ENCODE results near the gene TRMT10C.
"Not testable (repeated sequence)": the region's sequence is repeated elsewhere in the genome, so short reads cannot be mapped to it uniquely, and the experiment has no call there.

Gene TRMT10C

DNA sequence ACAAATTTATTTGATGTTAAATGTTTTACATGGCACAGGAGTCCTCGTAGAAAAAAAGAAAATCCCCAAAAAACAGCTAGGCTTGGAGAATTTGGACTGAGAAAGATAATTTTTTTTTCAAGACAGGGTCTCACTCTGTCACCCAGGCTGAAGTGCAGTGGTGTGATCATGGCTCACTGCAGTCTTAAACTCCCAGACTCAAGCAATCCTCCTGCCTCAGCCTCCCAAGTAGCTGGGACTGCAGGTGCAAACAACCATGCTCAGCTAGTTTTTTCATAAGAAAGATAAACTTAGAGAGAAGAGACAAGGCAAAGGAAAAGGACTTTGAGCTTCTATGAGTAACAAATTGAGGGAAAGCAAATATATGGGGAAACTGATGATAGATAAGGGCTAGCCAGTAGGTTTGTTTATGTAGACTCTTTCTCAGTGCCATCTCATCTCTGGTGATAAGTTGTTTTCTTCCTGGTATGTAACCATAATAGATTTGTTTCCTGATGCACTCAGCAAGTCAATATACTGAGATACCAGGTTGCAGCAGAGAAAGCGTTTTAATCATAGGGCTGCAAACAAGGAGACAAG is 13.1 kb upstream of the TRMT10C start:
- in situ Hi-C loops (cut with HindIII; ENCODE audit: low sequenced_read_pairs) = no loop called here

DNA sequence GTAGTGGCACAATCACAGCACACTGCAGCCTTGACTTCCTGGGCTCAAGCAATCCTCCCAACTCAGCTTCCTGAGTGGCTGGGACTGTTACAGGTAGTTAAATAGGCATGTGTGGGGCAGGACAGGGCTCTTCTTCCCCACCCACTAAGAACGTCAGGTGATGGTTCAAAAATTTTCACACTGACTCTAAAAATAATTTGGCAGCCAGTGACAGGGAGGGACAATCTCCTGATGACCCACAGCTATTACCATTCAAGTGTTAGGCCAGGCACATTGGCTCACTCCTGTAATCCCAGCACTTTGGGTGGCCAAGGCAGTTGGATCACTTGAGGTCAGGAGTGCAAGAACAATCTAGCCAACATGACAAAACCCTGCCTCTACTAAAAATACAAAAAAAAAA is 12.2 kb upstream of the TRMT10C start:
- in situ Hi-C loops (cut with HindIII; ENCODE audit: low sequenced_read_pairs) = no loop called here

DNA sequence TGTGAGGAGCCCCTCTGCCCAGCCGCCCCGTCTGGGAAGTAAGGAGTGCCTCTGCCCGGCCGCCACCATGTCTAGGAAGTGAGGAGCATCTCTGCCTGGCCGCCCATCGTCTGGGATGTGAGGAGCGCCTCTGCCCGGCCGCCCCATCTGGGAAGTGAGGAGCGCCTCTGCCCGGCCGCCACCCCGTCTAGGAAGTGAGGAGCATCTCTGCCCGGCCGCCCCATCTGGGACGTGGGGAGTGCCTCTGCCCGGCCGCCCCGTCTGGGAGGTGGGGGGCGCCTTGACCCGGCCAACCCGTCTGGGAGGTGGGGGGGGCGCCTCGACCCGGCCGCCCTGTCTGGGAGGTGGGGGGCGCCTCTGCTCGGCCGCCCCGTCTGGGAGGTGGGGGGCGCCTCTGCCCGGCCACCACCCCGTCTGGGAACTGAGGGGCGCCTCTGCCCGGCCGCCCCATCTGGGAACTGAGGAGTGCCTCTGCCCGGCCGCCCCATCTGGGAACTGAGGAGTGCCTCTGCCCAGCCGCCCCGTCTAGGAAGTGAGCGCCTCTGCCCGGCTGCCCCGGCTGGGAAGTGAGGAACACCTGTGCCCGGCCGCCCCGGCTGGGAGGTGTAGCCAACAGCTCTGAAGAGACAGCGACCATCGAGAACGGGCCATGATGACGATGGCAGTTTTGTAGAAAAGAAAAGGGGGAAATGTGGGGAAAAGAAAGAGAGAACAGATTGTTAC is 10.1 kb upstream of the TRMT10C start:
- in situ Hi-C loops (cut with HindIII; ENCODE audit: low sequenced_read_pairs) = not testable (repeated sequence)

DNA sequence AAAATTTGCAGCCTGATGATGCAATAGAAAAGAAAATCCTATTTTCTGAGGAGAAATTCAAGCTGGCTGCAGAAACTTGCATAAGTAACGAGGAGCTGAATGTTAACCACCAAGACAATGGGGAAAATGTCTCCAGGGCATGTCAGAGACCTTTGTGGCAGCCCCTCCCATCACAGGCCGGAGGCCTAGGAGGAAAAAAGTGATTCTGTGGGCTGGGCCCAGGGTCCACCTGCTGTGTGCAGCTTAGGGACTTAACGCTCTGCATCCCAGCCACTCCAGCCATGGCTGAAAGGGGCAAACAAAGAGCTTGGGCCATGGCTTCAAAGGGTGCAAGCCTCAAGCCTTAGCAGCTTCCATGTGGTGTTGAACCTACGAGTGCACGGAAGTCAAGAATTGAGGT is 8.3 kb upstream of the TRMT10C start:
- in situ Hi-C loops (cut with HindIII; ENCODE audit: low sequenced_read_pairs) = not testable (repeated sequence)

GRCh38 chr3:101556064-101556463 is 5.6 kb upstream of the TRMT10C start:
- in situ Hi-C loops (cut with HindIII; ENCODE audit: low sequenced_read_pairs) = no loop called here

GRCh38 chr3:101567528-101568317 is 6.1 kb downstream of the TRMT10C start:
- in situ Hi-C loops (cut with HindIII; ENCODE audit: low sequenced_read_pairs) = no loop called here

DNA sequence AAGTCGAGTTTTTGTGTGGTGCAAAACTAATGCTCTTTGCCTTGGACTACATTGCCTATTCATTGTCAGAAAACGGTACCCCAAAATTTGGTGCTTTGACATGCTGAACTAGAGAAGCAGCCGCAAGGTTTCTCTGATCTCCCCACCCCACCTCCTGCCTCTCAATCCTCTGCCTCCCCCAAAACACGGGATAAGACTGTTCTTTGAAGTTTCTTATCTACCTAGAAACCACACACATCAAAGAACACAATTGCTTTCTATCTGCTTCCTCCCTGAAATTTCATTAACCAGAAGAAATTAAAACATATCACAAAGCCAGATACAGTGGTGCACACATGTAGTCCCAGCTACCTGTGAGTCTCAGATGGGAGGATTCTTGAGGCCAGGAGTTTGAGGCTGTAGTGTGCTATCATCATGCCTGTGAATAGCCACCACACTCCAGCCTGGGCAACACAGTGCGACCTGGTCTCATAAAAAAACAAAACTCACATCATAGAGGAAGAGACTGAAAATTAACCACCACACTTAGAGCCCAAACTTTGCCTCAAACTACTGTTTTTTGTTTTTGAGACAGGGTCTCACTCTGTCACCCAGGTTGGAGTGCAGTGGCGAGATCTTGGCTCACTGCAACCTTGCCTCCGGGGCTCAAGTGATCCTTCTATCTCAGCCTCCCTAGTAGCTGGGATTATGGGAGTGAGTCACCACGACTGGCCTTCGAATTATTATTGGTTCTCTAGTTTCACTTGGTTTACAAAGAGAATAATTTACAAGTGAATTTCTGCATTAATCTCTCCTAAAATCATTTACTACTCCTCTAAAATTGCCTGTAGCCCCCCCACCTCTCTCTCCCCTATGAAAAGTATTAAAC is 9.6 kb downstream of the TRMT10C start:
- in situ Hi-C loops (cut with HindIII; ENCODE audit: low sequenced_read_pairs) = no loop called here

DNA sequence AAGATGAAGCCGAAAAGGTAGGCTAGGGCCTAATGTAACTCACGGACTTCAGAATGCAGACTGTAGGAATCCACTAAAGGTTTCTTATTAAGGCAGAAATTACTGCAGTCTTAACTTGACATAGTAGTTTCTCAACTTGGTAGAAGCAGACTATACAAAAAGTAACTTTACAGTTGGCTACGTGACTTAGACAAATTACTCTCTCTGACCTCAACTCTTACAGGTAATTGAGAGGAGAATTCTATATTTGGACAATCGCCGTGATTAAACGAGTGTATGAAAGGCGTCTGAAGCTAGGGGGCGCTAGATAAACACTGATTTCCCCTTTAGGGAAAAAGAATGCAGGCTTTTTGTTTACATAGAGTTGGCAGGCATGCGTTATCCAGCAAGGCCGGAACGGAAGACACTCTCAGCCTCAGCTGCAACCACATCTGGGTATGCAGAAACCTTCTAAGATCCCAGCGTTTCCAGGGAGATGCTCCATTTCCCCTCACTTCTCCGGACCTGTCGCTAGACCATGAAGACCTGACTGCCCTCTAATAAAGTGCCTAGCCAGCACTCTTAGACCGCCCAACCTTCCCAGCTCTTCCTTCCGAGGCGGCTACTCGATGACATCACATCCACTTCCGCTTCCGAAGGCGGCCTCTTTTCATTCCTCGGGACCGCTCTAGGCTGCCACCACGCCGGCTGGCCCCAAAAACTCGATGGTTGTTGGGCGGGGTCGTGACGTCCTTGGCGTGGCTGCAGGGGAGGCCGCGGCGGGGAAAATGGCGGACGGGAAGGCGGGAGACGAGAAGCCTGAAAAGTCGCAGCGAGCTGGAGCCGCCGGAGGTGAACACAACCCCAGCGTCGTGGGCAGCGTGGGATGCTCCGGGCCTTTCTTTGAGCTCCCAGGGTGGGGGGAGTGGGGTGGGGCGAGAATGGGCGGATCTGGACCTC is 12.1 kb downstream of the TRMT10C start, which contains the start of gene PCNP:
Gene PCNP (plus strand): TSS at position 732 of the 939 bp plus-strand sequence. CDS start 36 bp downstream, at position 768.
- in situ Hi-C loops (cut with HindIII; ENCODE audit: low sequenced_read_pairs) = no loop called here

DNA sequence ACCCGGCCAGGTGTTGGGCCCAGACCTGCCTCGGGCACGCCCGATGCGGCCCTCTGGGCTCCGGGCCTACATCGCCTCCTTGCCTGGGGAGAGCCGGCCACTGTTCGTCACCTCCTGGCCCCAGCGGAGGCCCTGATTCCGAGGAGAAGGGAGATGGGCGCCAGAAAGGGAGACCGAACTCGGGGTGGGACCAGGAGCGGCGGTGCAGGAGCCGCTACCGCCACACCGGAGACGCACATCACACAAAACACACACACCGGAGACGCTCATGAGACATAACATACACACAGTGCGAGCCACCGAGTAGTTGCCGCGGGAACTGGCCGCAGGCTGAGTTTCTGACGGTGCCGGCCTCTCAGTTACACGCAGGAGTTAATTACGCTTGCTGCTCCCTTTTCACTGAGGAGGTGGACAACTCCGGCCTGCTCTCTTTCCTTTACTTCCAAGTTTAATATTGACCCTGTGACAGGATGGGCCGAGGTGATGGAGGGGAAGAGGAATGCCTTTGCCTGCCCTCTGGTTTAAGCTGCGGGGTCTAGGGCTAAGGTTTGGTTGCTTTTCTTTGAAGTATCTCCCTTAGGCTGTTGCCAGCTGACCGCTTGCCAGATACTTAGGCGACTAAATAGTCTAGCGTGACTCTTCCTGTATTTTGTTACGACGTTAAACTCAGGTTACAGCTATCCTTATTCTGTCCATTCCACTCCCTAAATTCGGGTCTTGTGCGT is 12.9 kb downstream of the TRMT10C start:
- in situ Hi-C loops (cut with HindIII; ENCODE audit: low sequenced_read_pairs) = no loop called here

DNA sequence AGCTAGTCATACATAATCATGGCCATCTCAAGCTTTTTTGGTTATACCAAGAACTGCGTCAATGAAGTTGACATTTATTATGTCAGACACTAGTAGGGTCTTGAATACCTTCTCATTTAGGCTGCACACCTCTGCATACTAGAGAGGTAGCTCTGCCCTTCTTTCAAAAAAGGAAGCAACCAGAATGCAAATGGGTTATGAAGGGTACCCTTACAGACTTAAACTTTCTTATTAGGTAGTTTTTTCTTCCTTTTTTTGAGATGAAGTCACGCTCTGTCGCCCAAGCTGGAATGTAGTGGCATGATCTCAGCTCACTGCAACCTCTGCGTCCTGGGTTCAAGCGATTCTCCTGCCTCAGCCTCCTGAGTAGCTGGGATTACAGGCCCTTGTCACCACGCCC is 15.6 kb downstream of the TRMT10C start:
- in situ Hi-C loops (cut with HindIII; ENCODE audit: low sequenced_read_pairs) = no loop called here

DNA sequence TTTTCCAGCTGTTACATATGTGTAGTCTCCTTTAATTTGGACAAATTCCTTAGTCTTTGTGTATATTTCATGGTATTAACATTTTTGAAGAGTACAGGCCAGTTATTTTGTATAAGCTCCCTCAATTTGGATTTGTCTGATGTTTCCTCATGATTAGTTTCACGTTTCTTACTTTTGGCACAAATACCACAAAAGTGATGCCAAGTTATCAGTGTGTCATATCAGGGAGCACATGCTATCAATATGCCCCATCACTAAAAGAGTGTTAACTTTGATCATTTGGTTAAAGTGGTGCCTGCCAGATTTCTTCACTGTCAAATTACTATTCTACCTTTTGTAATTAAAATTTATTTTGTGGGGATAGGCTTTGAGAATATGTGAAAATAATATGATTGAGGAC is 26.9 kb downstream of the TRMT10C start:
- in situ Hi-C loops (cut with HindIII; ENCODE audit: low sequenced_read_pairs) = no loop called here

GRCh38 chr3:101591071-101591470 is 29.4 kb downstream of the TRMT10C start:
- in situ Hi-C loops (cut with HindIII; ENCODE audit: low sequenced_read_pairs) = no loop called here

GRCh38 chr3:101602731-101603130 is 41.1 kb downstream of the TRMT10C start:
- in situ Hi-C loops (cut with HindIII; ENCODE audit: low sequenced_read_pairs) = no loop called here

DNA sequence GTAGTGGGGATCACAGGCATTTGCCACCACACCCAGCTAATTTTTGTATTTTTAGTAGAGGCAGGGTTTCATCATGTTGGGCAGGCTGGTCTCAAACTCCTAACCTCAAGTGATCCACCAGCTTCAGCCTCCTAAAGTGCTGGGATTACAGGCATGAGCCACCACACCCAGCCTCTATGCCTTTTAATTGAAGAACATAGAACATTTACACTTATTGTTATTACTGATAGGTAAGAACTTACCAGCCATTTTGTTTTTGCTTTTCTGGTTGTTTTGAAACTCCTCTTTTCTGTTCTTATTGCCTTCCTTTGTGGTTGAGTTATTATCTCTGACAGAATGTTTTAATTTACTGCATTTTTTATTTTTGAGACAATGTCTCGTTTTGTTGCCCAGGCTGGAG is 41.5 kb downstream of the TRMT10C start:
- in situ Hi-C loops (cut with HindIII; ENCODE audit: low sequenced_read_pairs) = no loop called here

DNA sequence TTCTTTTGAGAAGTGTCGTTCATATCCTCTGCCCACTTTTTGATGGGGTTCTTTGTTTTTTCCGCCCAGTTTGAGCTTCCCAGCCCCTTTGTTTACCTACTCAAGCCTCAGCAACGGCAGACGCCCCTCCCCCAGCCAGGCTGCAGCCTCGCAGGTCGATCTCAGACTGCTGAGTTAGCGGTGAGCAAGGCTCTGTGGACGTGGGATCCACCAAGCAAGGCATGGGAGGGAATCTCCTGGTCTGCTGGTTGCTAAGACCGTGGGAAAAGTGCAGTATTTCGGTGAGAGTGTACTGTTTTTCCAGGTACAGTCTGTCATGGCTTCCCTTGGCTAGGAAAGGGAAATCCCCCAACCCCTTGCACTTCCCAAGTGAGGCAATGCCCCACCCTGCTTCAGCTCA is 43.7 kb downstream of the TRMT10C start:
- in situ Hi-C loops (cut with HindIII; ENCODE audit: low sequenced_read_pairs) = not testable (repeated sequence)

GRCh38 chr3:101611023-101611422 is 49.4 kb downstream of the TRMT10C start:
- in situ Hi-C loops (cut with HindIII; ENCODE audit: low sequenced_read_pairs) = no loop called here

DNA sequence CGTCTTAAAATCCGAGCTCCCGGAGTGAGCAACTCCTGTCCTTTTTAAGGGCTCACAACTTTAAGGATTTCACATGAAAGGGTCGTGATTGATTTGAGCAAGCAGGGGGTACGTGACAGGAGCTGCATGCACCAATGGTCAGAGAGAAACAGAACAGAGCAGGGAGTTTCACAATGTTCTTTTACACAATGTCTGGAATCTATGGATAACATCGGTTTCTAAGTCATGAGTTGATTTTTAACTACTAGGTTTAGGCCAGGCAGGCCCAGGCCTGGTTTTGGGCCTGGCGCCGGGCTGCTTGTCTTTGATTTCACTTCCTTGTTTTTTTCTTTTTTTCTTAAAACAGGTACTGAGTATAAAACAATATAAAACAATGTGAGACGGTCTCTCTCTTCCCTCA is 51.3 kb downstream of the TRMT10C start:
- in situ Hi-C loops (cut with HindIII; ENCODE audit: low sequenced_read_pairs) = not testable (repeated sequence)

DNA sequence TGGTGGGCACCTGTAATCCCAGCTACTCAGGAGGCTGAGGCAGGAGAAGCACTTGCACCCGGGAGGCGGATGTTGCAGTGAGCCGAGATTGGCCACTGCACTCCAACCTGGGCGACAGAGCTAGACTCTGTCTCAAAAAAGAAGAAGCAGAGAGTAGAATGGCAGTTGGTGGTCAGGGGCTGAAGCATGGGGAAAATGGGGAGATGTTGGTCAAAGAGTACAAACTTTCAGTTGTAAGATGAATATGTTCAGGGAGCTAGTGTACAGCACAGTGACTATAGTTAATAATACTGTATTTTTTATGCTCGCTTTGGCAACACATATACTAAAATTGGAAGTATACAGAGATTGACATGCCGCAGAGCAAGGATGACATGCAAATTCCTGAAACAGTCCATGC is 53.9 kb downstream of the TRMT10C start:
- in situ Hi-C loops (cut with HindIII; ENCODE audit: low sequenced_read_pairs) = no loop called here
